HEK293 (cell line): ENCODE measurements around the gene TBL1X.

Source experiments
- GFI1B ChIP-seq: fragments of 450-650 bp; formaldehyde crosslinking; IDR thresholded peaks from 2 replicates; pipeline ENCODE4 v1.5.1; 2016; ENCODE audit warnings: missing biosample characterization, missing genetic modification characterization
- MYNN ChIP-seq: fragments of 450-650 bp; formaldehyde crosslinking; IDR thresholded peaks from 2 replicates; pipeline ENCODE4 v1.5.1; 2016; ENCODE audit warnings: missing biosample characterization, missing genetic modification characterization, borderline replicate concordance
- ZNF664 ChIP-seq: fragments of 450-650 bp; formaldehyde crosslinking; IDR thresholded peaks from 2 replicates; pipeline ENCODE4 v1.5.1; 2016; ENCODE audit warnings: missing biosample characterization, missing genetic modification characterization
- TF ChIP-seq, protein P1 (sequence below): fragments of 450-650 bp; formaldehyde crosslinking; IDR thresholded peaks from 2 replicates; pipeline ENCODE4 v1.5.1; 2016; ENCODE audit warnings: missing biosample characterization, missing genetic modification characterization

Gene TBL1X

DNA sequence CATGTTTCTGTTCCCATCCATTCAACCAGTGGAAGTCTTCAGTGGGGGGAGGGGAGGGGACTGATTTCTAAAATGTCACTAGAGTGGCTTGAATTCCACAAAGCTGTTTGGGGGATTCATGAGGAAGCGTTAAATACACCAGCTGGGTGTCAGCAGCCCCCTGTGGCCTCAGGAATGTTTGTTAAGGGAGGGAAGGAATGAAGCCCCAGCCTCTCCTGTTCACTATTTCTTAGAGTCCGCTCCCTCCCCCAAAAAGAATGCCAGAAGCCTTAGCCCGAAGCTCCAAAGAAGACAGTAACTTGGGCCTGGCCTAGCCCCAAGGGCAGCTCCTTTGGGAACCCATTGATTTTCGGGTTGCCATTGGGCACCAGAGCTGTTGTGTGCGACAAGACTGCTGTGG is 324.7 kb downstream of the TBL1X start (continued):
- TF ChIP-seq, protein P1, sequence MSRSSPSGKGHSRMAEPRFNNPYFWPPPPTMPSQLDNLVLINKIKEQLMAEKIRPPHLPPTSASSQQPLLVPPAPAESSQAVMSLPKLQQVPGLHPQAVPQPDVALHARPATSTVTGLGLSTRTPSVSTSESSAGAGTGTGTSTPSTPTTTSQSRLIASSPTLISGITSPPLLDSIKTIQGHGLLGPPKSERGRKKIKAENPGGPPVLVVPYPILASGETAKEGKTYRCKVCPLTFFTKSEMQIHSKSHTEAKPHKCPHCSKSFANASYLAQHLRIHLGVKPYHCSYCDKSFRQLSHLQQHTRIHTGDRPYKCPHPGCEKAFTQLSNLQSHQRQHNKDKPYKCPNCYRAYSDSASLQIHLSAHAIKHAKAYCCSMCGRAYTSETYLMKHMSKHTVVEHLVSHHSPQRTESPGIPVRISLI, result no peak
- TF ChIP-seq MYNN (tag by site-specific recombination) (no peak), GFI1B (tag by site-specific recombination) (no peak), ZNF664 (no peak)
- TF ChIP-seq, all 188 proteins: peak for 0
